ENCODE data around the gene BMERB1.

The BMERB1 gene

GRCh38 chr16:15621456-15621855 lies 187.1 kb downstream of the BMERB1 start:
- no peak for DNase-seq

GRCh38 chr16:15621889-15622288 lies 187.5 kb downstream of the BMERB1 start:
- no peak for DNase-seq

GRCh38 chr16:15631730-15632409 lies 197.5 kb downstream of the BMERB1 start:
- DNase-seq: no peak

- DNase-seq: no peak
Measured at GRCh38 chr16:15635926-15636325, 201.5 kb downstream of the BMERB1 start.

DNA sequence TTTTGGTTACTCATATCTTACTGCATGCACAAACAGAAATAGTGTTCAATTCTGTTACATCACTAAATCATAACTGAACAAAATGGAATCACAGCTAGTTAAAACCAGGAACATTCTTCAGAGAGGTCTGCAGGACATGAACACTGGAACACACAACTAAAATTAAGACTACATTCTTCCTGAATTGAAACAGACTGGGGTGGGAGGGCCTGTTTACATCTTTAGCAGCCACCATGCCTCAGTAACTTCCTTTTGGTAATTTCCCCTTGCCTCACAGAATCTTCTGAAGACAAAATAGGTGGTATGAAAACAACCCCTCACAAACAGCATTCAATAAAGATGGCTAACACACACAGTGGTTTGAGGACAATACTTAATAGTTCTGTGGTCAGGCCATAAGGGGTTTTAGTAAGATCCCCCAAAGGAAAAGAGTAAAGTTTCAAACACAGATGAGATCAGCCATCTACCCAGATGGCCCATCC lies 202.0 kb downstream of the BMERB1 start:
- DNase-seq: no peak
